HG03064 (cell line): ENCODE results near the gene TLCD3B.

Experiments
- ATAC-seq: cut with Tn5 transposase; IDR thresholded peaks from one replicate; pipeline ENCODE4 v1.9.1; 2021; ENCODE audit warnings: low read depth; ENCODE audit not compliant: unreplicated experiment

TLCD3B gene, protein sequence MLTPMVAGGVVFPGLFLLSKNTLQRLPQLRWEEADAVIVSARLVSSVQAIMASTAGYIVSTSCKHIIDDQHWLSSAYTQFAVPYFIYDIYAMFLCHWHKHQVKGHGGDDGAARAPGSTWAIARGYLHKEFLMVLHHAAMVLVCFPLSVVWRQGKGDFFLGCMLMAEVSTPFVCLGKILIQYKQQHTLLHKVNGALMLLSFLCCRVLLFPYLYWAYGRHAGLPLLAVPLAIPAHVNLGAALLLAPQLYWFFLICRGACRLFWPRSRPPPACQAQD

DNA sequence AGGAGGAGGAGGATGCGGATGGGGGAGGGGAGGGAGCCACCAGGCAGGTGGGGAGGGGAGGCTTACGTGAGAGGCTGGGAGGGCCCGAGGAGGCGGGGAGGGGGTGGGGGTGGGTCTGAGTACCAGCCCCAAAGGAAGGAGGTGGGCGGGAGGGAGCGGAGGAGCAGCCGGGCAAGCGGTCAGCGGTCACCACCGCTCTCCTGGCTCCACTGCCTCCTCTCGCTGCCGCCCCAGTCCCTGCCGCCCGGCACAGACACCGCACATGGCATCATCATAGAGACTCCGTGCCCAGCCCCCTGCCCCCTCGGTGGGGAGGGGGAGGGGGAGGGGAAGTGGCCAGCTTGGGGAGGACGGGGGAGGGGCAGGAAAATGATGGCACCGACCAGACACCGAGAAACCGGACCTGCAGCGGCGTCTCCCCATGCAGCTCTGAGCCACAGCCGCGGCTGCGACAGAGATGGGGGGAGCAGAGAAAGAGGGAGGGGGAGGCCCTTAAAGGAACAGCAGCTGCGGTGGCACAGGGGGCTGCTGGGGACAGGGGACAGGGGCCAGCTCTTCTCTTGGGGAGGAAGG lies at the start of gene TLCD3B:
TSS of gene TLCD3B (minus strand) at position 431 of the 573 bp plus-strand sequence. CDS start 744 bp downstream, outside the sequence.
- no peak for ATAC-seq

DNA sequence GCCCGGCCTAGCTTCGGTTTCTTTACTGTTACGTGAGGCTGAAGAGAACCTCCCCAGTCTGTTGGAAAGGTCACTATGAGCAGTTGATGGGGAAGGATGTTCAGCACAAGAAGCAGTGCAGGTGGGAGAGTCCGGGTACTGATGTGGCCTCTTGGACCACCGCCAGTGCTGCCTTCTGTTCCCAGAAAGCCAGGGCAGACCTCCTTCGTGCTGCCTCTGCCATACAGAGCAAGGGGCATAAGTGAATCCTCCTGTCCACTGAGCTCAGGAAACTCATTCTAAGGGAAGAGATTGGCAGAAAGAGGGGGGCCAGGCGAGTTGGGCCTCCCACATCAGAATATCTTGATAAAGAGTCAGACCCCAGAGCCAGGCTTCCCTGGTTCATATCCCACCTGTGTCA lies 48.4 kb upstream of the TLCD3B start:
- ATAC-seq = no peak

DNA sequence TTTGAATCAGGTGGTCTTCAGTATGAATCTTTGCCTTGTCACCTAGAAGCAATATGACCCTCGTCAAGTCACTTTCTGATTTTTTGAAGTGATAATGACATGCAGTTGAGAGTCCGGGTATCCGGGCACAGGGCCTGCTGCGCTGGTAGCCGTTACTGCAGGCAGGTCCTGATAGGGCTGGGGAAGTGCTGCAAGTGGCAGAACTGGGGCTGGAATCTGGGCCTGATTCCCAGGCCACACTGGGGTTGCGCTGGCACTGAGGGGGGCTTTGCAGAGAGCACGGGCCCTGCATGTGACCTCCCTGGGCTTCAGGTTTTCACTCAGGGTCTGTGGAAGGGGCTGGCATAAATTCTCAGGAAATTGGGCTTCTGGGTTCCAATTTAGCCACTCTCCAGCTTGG lies 47.7 kb upstream of the TLCD3B start:
- ATAC-seq = no peak

DNA sequence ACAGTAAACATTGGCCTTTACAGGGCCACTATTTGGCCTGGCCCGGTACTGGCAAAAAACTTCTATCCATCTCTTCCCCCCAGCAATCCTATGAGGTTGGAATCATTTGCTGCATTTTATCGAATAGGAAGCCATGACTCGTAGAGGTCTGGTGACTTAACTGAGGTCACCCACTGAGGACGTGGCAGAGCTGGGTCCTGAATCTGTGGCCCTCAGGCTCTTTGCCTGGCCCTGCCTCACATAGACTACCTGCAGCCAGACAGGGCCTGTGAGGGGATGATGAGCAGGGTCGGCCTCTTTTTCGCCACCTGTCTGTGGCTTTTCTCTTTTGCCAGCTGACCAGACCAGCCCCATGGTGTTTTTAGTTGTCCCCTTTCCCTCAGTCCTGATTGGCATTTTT lies 46.6 kb upstream of the TLCD3B start:
- ATAC-seq = no peak

DNA sequence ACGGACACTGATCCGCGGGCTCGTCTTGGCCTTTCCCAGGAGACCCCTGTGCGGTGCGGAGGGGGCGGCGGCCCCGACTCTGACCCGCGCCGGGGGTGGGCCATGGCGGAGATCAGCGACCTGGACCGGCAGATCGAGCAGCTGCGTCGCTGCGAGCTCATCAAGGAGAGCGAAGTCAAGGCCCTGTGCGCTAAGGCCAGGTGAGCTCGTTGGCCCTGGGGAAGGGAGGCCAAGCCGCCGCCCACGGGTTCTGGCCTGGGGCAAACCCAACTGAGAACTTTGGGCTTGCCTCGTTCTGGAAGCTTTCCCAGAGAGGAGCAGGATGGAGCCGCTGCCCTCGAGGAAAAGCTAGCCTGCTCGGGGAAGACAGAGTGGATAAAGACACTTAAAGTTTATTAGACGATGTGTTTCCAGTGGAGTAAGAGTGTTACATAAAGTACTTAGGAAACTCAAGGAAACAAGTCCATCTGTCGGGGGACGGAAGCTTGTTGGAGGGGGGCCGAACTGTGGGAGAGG lies 45.3 kb upstream of the TLCD3B start:
- no peak for ATAC-seq

DNA sequence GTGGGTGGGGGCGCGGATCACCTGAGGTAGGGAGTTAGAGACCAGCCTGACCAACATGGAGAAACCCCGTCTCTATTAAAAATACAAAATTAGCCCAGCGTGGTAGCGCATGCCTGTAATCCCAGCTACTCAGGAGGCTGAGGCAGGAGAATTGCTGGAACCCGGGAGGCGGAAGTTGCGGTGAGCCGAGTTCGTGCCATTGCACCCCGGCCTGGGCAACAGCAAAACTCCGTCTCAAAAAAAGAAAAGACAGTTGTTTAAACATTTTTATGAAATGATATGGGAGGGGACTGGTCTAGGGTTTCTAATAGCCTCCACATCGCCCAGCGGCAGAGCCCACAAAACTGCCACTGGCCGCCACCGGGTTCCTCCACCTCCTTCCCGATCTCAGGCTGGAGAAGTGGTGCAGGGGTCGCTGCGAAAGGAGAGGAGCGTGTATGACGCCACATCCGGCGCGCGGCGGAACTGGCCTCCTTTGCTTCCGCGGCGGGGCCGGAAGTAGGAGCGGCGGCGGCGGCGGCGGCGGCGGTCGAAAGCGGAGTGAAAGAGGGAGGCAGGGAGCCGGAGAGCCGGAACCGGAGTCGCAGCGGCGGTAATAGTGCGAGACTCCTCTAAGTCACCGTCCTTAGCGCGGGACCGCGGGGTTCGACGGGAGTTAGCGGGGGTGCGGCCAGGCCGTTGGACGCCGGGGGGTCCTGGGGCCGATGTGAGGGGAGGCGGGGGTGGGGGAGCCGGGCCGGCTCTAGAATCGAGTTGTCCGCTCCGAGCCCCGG lies 44.6 kb upstream of the TLCD3B start, which contains the start of gene PPP4C:
TSS of gene PPP4C (plus strand) at position 492 of the 773 bp plus-strand sequence. CDS start 384 bp downstream, outside the sequence.
- ATAC-seq = no peak

DNA sequence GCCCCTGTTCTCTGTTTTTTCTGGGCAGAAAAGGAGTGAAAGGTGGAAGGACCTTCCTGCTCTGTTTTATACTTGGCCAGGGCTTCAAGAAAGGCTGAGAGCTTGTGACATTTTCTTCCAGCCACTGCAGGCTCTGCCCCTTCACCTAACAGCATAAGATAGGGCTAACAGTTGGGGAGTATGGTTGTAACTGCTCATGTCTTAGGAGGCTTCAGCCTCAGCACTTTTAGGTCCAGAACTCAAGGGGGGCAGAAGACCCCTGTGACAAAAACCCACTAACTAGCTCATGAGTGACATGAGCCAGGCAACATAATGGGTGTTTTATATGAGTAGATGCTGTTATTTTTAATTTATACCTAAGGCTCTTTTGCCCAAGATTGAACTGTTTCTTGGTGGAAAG lies 39.4 kb upstream of the TLCD3B start:
- no peak for ATAC-seq

DNA sequence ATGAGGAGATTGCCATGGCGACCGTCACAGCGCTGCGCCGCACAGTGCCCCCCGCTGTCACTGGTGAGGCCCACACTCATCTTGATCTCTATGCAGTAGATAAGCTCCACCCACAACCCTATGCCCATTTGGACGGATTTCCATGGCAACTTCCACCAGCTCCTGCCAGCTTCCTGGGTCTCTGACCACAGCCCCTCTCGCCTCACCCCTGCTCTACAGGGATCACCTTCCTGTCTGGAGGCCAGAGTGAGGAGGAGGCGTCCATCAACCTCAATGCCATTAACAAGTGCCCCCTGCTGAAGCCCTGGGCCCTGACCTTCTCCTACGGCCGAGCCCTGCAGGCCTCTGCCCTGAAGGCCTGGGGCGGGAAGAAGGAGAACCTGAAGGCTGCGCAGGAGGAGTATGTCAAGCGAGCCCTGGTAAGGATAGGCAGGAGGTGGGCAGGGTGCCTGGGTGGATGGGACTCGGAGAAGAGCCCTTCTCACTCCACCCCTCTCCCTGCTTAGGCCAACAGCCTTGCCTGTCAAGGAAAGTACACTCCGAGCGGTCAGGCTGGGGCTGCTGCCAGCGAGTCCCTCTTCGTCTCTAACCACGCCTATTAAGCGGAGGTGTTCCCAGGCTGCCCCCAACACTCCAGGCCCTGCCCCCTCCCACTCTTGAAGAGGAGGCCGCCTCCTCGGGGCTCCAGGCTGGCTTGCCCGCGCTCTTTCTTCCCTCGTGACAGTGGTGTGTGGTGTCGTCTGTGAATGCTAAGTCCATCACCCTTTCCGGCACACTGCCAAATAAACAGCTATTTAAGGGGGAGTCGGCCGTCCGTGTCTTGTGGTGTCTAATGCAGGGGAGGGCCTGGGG lies 38.8 kb upstream of the TLCD3B start:
- no peak for ATAC-seq

DNA sequence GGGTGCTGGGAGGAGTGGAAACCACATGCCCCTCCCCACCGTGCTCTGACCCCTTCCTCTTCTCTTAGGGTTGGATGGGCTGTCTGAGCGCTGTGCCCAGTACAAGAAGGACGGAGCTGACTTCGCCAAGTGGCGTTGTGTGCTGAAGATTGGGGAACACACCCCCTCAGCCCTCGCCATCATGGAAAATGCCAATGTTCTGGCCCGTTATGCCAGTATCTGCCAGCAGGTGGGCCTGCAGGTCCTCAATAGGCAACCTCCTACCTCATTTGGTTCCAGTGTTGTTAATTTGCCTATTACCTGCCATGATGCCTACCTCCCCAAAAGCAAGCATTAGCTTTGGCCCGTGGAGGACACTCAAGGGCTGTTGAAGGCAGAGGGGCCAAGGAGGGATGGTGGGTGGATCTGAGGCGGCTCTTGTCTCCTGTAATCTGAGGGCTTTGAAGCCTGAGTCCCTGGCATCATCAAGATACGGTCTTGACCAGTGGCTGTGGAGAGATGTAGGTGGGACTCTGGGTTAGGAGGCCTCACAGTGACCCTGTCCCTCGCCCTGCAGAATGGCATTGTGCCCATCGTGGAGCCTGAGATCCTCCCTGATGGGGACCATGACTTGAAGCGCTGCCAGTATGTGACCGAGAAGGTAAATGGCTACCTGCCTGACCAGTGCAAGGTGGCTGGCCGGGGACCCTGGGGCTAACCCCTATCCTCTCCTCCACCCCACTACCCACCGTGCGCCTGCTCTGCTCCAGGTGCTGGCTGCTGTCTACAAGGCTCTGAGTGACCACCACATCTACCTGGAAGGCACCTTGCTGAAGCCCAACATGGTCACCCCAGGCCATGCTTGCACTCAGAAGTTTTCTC lies 37.9 kb upstream of the TLCD3B start:
- ATAC-seq = no peak

DNA sequence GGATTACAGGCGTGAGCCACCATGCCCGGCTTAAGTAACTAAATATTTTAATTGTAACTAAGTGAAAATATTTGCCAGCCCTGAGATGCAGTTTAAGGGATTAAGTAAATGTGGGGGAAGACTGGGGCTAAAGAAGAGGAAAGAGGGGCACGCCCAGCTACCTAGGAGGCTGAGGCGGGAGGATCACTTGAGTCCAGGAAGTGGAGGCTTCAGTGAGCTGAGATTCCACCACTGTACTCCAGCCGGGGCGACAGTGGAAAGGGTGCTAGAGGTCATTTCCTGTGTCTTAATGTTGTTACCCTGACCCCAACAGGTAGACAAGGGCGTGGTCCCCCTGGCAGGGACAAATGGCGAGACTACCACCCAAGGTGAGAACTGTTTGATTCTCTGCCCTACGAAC lies 37.3 kb upstream of the TLCD3B start:
- ATAC-seq = no peak

DNA sequence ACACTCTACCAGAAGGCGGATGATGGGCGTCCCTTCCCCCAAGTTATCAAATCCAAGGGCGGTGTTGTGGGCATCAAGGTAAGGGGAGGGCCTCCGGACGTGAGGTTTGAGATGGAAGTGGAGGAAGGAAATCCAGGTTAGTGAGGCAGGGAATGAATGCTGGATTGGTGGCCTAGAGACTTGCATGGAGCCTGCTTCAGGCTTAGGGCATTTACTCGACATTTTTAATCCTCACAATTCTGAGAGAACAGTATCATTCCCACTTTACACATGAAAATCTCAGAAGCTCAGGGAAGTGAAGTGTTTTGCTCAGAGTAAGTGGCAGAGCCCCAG lies 36.5 kb upstream of the TLCD3B start:
- no peak for ATAC-seq

DNA sequence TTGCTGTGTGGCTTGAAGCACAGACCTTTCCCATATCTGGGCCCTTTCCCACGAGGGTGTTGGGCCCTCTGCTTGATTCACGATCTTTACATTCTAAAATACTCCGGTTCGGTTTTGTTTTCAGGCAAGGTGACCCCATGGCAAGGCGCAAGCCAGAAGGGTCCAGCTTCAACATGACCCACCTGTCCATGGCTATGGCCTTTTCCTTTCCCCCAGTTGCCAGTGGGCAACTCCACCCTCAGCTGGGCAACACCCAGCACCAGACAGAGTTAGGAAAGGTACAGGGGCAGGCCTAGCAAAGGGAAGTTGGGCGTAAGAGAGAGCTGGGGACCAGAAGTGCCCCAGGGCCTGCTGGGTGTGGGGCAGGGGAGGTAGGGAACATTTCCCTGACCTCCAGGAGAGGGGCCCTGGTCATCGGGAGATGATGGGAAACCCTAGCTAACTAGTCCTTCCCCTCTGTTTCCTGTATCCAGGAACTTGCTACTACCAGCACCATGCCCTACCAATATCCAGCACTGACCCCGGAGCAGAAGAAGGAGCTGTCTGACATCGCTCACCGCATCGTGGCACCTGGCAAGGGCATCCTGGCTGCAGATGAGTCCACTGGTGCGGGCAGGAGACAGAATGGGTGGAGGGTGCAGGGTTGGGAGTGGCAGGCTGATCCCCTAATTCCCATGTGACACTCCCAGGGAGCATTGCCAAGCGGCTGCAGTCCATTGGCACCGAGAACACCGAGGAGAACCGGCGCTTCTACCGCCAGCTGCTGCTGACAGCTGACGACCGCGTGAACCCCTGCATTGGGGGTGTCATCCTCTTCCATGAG lies 35.9 kb upstream of the TLCD3B start:
- ATAC-seq = no peak

DNA sequence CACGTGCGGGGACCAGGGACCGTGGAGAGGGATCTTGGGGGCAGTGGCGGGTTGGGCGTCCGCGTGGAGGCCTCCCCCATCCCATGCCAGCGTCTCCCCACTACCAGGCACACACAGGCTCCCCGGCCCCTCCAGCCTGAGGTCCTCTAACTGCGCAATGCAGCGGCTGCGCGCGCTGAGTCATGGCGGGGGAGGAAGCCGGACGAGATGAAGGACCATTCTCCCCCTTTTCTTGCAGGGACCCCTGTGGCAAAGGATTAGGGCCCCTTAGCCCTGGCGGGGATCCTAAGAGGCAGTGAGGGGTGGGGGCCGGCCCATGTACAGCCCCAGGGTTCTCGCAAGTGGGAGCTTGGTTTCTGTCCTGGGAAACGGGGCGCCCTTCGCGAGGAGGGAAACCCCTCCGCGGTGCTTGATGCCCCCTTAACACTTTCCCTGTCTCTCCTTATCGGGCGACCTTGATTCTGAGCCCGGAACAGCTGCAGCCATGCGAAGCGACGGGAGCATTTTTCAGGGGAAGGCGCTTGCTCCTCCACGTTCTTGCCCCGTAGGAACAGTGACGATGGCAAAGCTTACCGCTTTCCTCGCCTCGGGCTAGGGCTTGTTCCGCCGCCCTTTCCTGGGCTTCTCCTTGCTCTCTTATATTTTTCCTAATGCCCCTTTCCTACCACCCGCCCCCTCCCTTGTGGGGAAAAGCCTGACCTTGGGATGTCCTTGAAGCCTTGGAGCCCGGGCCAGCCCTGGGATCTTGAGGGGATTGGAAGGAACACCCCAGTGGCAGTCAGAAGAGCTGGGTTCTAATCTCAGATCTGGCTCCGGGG lies 35.1 kb upstream of the TLCD3B start:
- no peak for ATAC-seq

DNA sequence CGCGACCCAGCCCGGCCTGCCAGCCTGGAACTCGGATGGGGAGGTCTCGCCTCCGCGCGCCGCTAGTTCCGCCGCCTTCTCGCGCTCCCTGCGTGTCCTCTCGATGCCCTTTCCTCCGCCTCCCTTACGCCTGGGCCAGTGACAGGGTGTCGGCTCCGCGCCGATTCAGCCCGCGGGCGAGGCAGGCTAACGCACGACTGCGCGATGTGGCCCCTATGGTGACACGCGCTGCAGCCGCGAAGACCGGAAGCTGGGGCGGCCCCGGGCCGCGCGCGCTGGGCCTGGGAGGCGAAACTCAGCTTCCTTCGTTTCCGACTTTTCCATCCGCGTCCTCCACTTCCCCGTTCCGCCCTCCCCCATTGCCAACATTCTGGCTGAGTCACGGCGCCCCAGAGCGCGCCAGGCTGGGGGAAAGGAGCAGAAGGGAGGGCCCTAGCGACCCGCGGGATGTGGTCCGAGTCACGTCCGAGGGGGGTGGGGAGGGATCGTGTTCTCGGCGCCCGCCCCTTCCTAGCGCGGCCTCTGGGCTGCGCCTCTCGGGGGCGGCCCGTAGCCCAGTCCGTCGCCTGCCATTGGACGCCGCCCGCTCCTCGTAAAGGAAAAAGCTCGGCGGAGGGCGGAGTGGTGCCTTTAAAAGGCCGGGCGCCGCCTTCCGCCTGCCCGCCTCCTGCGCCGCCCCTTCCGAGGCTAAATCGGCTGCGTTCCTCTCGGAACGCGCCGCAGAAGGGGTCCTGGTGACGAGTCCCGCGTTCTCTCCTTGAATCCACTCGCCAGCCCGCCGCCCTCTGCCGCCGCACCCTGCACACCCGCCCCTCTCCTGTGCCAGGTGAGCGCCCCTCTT lies 34.3 kb upstream of the TLCD3B start, which contains the start of gene ALDOA:
TSS of gene ALDOA (plus strand) at position 659 of the 841 bp plus-strand sequence. CDS start 1,138 bp downstream, outside the sequence.
- peak; percentile 57 for ATAC-seq

DNA sequence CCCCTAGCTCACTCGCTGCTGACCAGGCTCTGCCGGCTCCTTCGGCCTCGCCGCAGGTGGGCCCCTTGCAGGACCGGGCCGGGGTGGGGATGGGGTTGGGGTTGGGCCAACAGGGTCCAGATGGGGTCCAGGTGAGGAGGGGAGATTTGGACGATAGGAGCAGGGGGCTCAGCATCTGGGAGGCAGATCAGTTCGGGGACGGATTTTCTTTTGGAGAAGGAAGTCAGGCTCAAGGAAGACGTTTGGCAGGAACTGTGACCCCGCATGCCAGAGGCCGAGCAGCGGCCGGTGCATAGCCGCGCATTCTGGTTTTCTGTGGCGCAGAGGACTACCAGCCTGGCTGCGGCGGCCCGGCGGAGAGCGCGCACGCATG lies 33.6 kb upstream of the TLCD3B start:
- ATAC-seq = peak; percentile 7

DNA sequence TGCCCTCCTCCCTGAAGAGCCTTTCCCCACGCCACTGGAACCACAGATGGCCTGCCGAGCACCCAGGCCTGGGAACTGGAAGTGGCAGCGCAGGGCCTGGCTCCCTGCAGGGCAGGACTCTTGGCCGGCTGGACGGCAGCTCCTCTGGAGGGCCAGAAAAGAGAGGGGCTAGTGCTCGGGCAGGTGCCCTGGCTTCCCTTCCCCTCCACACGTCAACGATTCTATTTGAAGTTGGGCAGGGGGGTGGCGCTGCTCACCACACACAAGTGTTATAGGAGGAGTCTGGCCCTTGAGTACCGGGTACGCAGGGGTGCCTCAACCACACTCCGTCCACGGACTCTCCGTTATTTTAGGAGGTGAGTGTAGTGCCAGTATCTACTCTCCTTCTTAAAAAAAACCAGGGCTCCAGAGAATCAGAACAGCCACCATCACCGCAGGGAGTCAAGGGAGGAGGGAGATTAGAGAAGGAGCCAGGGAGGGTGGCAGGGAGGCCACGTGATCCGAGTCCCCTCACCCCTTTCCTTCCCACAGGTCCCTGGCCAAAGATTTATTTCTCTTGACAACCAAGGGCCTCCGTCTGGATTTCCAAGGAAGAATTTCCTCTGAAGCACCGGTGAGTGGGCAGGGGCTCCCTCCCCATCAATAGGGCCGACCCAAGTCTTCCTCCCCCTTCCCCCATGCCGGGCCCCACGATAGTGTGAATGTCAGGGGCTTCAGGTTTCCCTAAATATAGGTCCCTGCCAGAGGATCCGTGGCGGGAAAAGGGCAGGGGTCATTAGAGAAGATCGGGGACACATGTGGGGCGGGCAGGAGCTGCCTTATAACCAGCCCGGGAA lies 33.0 kb upstream of the TLCD3B start:
- peak; percentile 35 for ATAC-seq
